Measurements from ENCODE around the gene MOB1B.

MOB1B gene

DNA sequence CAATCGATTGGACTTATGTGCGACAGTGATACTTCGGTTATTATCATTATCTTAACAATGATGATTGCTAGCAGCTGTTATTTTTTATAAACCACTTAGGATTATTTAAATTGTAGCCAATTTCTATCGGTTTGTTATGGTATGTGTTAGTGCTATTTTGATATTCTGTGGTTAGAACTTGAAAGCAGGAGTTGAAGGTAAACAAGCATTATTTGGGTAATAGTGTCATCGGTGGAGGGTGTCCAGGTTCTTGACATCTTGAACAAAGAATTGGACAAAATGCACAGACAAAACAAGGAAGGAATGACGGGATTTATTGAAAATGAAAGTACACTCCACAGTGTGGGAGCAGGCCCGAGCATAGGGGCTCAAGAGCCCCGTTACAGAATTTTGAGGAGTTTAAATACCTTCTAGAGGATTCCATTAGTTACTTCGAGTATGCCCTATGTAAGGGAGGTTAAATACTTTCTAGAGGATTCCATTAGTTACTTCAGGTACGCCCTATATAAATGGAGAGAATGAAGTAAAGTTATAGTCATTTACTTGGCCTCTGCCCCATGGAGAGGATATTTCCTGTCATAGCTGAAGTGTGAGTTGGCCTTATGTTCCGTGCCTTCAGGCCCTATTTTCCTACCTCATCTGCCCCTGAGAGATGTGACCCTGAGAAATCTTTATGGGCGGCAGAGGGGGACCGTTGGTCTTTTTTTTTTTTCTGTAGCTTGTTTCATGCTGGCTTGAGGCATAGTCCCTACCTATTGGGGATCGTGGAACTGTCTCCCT lies 13.1 kb downstream of the MOB1B start:
- DNase-seq: no peak

- no peak for DNase-seq
Observed at GRCh38 chr4:70915874-70916559, 13.8 kb downstream of the MOB1B start.

DNA sequence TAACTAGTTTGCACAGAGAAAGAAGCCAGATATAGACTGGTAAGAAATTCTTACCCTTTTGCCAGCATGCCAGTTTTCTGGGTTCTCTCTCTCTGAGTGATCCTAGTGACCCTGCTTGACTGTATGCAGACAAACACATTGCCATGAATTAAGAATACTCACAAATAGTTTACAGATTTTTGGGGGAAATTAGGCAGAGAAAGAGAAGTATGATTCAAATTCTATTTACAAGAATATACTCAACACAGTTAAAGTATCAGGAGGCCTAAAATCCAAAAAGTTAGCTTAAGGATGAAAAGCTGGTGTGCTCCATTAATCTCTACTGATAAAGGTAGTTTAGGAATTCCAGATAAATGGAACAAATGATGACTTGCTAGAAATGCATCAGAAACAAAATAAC lies 18.4 kb downstream of the MOB1B start:
- no peak for DNase-seq

- no peak for DNase-seq
Observed at GRCh38 chr4:70925418-70925817, 23.2 kb downstream of the MOB1B start.

DNA sequence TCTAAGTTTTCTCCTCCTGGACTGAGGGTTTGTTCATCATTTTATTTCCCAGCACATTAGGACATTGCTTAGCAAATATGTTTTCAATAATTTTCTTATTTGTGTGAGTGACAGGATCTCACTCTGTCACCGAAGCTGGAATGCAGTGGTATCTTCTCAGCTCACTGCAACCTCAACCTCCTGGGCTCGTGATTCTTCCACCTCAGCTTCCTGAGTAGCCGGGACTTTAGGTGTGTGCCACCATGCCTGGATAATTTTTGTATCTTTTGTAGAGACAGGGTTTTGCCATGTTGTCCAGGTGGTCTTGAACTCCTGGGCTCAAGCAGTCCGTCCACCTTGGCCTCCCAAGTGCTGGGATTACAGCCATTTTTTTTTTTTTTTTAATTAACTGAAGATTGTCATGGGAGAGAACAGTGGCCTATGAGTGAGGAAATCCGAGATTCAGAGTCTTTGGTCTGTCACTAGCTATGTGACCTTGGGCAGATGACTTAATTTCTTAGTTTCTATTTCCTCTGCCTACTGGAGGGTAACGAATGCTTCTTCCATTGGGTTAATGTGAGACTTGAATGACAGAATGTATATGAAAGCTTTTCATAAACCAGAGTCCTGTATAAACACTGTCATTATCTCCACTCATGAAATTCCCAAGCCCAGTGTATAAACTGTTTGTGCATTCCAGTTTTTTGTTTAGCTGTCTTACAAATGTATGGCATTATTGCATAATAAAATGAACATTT lies 23.9 kb downstream of the MOB1B start:
- no peak for DNase-seq

GRCh38 chr4:70927502-70928137 lies 25.5 kb downstream of the MOB1B start:
- DNase-seq: no peak

DNA sequence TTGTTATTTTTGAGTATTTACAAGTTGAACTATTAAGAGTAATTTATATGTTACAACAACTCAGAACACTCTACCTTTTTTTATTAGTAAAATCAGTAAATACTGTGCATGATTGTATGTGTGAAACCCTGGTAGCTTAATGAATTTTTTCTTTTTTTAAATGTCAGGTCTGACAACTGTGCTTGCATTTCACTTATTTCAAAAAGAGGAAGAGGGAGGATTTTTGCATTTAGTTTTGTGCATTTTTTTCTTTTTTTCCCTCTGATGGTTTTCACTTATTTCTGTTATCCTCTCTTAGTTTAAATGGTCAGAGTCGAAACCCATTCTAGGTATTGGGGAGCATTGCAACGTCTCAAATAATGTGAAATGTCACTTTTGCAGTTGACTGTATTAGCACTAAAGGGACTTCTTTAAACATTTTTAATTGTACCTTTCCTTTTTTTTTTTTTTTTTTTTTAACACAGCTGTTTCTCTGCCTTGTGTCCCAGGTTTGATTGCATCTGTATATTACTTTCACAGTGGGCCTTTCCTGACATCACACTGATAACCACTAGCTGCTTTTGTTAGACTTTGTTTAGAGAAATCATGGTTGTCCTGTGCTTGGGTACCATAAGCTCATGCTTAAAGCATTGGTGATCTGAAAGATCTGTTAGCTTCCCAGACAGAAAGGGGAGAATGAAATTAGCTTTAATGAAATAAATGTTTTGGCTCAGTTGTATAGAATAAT lies 28.5 kb downstream of the MOB1B start:
- no peak for DNase-seq

GRCh38 chr4:70931347-70931746 lies 29.2 kb downstream of the MOB1B start:
- no peak for DNase-seq

GRCh38 chr4:70932984-70933383 lies 30.8 kb downstream of the MOB1B start:
- no peak for DNase-seq

GRCh38 chr4:70935038-70935695 lies 33.0 kb downstream of the MOB1B start:
- DNase-seq: no peak

- DNase-seq: no peak
Observed at GRCh38 chr4:70936200-70936787, 34.1 kb downstream of the MOB1B start.

GRCh38 chr4:70938086-70938485 lies 35.9 kb downstream of the MOB1B start:
- no peak for DNase-seq

- DNase-seq: no peak
Observed at GRCh38 chr4:70940134-70940533, 38.0 kb downstream of the MOB1B start.

DNA sequence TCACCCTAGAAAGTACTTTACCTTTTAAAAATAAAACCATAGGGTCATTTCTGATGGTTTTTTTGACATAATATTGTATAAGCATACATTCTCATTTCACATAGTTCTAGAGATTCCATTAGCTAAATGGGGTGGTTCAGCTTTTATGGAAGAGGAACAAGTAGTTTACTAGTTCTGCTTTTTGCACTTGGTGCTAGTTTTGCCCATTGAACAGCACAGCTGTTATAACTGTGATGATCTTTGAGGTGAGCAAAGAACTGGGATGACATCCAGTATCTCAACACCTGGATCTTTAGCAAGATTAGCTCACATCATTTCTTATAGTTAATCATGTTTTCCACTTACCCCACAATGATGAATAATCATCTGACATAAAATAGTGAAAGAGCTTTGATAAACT lies 40.9 kb downstream of the MOB1B start:
- no peak for DNase-seq

DNA sequence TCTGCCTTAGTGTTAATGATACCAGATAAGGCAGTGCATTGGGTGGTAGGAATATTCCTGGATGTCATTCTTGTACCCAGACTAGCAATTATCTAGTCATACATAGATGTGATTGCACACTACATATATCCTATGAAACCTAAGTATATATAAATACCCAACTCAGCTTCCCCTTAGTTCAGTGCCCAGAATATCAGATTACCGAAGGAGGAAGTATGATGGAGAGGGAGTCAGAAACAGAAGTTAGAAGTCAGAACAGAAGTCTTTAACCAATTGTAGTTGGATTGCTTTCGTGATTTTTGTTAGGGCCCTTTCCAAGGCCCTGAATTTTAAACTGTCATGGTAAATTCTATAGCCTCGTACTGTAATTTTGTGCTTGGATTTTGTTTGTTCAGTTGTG lies 42.9 kb downstream of the MOB1B start:
- DNase-seq: no peak

- DNase-seq: no peak
Observed at GRCh38 chr4:70945452-70946055, 43.4 kb downstream of the MOB1B start.

DNA sequence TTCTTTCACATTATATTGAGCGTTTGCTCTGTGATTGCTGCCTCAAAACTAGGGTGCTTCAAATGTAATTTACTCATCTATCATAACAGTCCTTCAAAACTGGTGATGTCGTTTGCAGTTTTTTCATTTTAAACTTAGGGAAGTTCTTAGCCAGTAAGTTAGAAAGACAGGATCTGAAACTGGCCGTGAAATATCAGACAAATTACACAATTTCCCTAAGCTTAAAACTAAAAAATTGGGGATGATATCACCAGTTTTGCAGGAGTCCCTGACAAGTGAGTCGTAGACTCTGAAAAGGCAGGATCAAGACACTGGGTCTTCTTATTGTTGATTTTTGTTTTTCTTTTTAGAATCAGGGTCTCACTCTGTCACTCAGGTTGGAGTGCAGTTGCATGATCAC lies 44.8 kb downstream of the MOB1B start:
- DNase-seq: no peak

- no peak for DNase-seq
Observed at GRCh38 chr4:70948665-70949260, 46.6 kb downstream of the MOB1B start.

DNA sequence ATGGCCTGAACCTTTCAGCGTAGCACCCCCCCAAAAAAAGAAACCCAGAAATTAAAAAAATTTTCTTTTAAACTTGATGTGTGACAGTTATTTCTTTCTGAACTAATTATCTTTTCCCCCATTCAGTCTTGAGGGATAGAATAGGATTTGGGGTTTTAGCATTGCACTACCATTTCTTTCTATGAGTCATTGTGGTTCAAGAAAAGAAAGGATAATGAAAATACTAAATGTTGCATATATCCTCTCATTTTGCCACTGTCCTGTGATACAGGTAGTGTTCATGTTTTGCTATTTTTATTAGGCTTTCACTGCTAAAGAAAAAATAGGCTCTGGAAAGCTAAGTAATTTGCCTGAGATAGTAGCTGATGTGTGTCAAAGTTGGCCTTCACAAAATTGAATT lies 51.9 kb downstream of the MOB1B start:
- no peak for DNase-seq

DNA sequence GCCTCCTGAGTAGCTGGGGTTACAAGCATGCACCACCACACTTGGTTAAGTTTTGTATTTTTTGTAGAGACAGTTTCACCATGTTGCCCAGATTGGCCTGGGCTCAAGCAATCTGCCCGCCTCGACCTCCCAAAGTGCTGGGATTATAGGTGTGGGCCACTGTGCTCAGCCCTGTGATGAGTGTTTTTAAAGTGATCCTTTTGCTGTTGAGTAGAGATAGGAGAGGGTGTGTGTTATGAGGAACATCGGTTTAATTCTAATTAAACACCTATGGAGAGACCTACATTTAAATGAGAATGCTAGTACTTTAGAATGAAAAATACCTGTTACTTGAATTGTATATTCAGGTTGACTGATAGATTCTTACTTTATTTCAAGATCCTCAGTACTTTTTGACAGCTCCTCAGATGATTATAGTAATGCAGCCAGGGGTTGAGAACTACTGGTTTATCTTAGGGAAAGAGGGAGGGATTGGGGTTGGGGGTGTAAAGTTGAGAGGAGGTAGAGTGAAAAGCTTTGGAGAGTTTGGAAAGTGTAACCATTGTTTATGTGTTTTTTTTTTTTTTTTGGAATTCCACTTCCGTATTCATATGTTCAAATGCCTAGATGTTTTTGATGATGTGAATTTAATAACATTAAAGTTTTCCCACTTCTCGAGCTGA lies 54.5 kb downstream of the MOB1B start:
- no peak for DNase-seq
